GM12873 (cell line): ENCODE measurements around the gene MLLT10.

ENCODE experiments used
- CTCF ChIP-seq: IDR thresholded peaks from 2 replicates; pipeline ENCODE4 v1.5.1; 2012; ENCODE audit warnings: low read depth, mild to moderate bottlenecking, moderate library complexity, low read length, control low read depth; ENCODE audit not compliant: insufficient read depth; ENCODE audit errors: missing control alignments

The MLLT10 gene

GRCh38 chr10:21648040-21648439 is 114.0 kb downstream of the MLLT10 start:
- no peak for TF ChIP-seq CTCF

- no peak for TF ChIP-seq CTCF
Measured at GRCh38 chr10:21649454-21649872, 115.4 kb downstream of the MLLT10 start.

GRCh38 chr10:21650353-21650752 is 116.3 kb downstream of the MLLT10 start:
- TF ChIP-seq CTCF = no peak

- no peak for TF ChIP-seq CTCF
Measured at GRCh38 chr10:21655236-21655635, 121.2 kb downstream of the MLLT10 start.

- no peak for TF ChIP-seq CTCF
Measured at GRCh38 chr10:21655687-21656086, 121.7 kb downstream of the MLLT10 start.

- no peak for TF ChIP-seq CTCF
Measured at GRCh38 chr10:21661087-21661486, 127.1 kb downstream of the MLLT10 start.

- no peak for TF ChIP-seq CTCF
Measured at GRCh38 chr10:21661935-21662334, 127.9 kb downstream of the MLLT10 start.
